GM12891 (cell line): ENCODE data around the gene MPZL2.

Source experiments
- DNase-seq: peaks from one replicate; pipeline ENCODE4 v3.0.0; 2011; ENCODE audit warnings: low spot score; ENCODE audit not compliant: insufficient read length
- FAIRE-seq: peaks from 2 replicates; lab custom pipeline; 2011; peaks lifted over from hg19 to GRCh38; lab: Jason Lieb, UNC
- PAX5 ChIP-seq: IDR thresholded peaks from 2 replicates; pipeline ENCODE4 v1.6.1; 2011; ENCODE audit warnings: low read length, moderate library complexity, mild to moderate bottlenecking; ENCODE audit not compliant: insufficient read depth, severe bottlenecking
- POLR2A ChIP-seq: IDR thresholded peaks from 2 replicates; pipeline ENCODE4 v1.6.1; 2011; ENCODE audit warnings: low read depth, low read length, control low read depth
- POLR2AphosphoS5 ChIP-seq: IDR thresholded peaks from 2 replicates; pipeline ENCODE4 v1.6.1; 2011; ENCODE audit warnings: low read depth, low read length, control low read depth
- POU2F2 ChIP-seq: IDR thresholded peaks from 2 replicates; pipeline ENCODE4 v1.6.1; 2011; ENCODE audit warnings: low read depth, mild to moderate bottlenecking, control low read depth, low read length, moderate library complexity
- SPI1 ChIP-seq: IDR thresholded peaks from 2 replicates; pipeline ENCODE4 v1.6.1; 2011; ENCODE audit warnings: low read depth, low read length, control low read depth
- TAF1 ChIP-seq: IDR thresholded peaks from 2 replicates; pipeline ENCODE4 v1.6.1; 2011; ENCODE audit warnings: low read depth, low read length, control low read depth

The MPZL2 gene

DNA sequence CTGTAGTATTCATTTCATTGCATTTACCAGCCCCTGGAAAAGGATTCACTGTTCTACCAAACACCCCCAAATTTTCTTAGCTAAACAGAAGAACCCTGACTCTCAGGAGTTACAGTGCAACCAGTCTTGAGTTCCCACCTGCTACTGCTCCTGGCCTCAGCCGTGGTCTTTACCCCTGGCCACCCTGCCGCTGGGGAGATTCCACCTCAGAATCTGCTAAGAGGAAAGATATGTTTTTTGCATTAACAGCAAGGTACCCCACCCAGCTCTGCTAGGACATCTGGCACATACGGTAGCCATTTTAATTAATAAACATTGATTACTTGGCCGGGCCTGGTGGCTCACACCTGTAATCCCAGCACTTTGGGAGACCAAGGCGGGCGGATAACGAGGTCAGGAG, 48.3 kb downstream of the MPZL2 start:
- FAIRE-seq (no peak), DNase-seq (no peak)
- no peak for TF ChIP-seq TAF1
- no peak for TF ChIP-seq PAX5
- TF ChIP-seq POLR2A: no peak
- no peak for TF ChIP-seq POLR2AphosphoS5
- no peak for TF ChIP-seq POU2F2
- TF ChIP-seq SPI1: no peak

DNA sequence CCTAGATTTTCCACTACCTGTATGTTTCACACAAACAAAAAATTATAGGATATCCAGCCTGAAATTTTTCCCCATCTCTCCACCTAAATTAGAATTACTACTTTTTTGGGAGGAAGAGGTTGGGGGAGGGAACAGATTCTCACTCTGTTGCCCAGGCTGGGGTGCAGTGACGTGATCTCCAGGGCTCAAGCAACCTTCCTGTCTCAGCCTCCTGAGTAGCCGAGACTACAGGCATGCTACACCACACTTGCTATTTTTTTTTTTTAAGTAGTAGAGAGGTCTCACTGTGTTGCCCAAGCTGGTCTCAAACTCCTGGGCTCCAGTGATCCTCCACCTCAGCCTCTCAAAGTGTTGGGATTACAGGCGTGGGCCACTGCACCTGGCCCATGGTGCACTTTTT, 48.8 kb downstream of the MPZL2 start:
- DNase-seq: no peak
- peak; percentile 71 for FAIRE-seq
- no peak for TF ChIP-seq TAF1
- no peak for TF ChIP-seq POLR2AphosphoS5
- TF ChIP-seq PAX5: no peak
- no peak for TF ChIP-seq POLR2A
- no peak for TF ChIP-seq POU2F2
- TF ChIP-seq SPI1: no peak

DNA sequence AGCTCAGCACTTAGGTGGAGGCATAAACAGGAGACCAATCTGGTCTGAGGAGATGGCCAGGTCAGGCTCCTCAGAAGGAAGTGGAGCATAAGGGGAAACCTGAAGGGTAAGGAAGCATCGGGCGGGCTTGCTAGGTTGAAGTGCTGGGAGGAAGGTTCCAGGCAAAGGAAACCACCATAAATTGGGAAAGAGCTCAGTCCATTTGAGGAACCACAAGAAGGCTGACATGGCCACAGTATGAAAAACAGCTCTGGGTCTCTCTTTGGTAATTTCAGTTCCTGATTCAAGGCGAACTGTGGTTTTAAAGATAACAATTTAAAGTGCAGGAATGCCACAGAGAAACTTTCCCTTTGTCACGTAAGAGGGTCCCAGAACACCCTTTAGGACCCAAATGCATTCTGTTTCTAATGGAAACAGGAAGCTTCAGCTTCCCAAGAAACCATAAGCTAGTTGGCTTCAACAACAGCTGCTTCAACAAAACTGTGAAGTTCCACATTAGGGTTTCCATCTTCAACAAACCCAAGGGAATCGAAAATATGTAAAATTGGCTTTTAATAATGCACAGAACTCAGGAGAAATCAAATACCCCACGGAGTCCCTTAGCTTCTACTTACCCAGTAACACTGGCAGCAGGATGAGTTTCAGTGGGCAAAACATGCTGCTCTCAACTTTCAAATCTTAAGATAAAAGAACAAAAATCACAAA, 49.7 kb downstream of the MPZL2 start:
- FAIRE-seq (peak; percentile 84), DNase-seq (no peak)
- no peak for TF ChIP-seq POLR2AphosphoS5
- TF ChIP-seq POU2F2: no peak
- TF ChIP-seq SPI1: peak; percentile 97

DNA sequence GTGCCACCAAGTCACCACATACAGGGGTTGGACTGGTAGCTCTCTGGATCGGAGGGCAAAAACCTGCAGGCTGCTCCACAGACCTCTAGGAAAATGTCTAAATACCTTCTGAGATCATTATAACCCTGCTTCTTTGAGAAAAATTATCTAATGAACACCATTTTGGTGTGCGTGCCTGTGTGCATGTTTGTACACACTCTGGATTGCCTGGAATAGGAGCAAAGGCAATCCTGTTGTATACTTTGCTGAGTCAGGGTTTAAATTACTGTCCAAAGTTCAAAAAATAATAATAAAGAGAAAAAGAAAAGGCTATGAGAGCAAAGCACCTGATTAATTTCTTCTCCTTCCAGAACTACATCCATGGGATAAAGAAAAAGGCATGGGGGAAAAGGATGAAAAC, 50.3 kb downstream of the MPZL2 start:
- TF ChIP-seq POLR2AphosphoS5 (no peak), POLR2A (no peak), POU2F2 (no peak), SPI1 (no peak), PAX5 (no peak), TAF1 (no peak)
- no peak for FAIRE-seq
- DNase-seq: no peak

DNA sequence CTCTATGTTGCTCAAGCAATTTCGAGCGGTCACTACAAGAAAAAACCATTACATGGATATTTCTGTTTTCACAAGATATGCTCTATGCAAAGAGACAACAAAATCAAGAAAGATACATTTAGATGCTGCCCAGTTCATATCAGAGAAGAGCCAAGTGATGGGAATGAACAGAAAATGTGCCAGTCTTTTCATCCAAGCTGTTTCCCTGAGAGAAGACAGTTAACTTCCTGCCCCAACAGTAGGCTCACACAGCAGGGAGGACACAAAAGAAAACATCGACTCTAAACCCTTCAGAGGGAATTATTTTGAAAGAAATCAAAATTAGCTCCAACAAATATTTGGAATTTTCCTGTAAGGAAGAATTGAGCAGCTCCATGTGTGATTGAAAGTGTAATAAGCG, 50.9 kb downstream of the MPZL2 start:
- FAIRE-seq (no peak), DNase-seq (no peak)
- TF ChIP-seq TAF1 (no peak), PAX5 (no peak), POLR2AphosphoS5 (no peak), POLR2A (no peak), SPI1 (no peak), POU2F2 (no peak)

DNA sequence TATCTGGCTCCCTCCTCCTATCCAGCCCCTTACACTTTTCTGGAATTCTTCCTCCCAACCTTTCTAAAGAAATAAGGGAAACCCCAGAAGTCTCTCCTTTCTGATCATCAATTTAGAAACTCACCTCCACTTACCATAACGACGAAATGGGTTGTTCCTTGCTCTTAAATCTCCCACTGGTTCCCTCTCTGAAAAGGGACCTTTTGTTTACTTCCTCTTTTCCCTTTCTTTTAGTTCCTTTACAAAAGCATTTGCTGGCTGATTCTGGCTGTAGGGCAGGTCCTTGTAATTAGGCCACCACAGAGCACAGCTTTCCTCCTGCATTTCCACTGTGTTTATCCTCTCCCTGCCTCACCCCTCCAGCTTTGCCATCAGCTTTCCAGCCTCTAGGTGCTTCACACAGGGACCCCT, 51.3 kb downstream of the MPZL2 start:
- TF ChIP-seq POU2F2: no peak
- no peak for TF ChIP-seq POLR2A
- TF ChIP-seq TAF1: no peak
- no peak for TF ChIP-seq PAX5
- no peak for TF ChIP-seq SPI1
- TF ChIP-seq POLR2AphosphoS5: no peak
- DNase-seq: no peak
- FAIRE-seq: no peak

DNA sequence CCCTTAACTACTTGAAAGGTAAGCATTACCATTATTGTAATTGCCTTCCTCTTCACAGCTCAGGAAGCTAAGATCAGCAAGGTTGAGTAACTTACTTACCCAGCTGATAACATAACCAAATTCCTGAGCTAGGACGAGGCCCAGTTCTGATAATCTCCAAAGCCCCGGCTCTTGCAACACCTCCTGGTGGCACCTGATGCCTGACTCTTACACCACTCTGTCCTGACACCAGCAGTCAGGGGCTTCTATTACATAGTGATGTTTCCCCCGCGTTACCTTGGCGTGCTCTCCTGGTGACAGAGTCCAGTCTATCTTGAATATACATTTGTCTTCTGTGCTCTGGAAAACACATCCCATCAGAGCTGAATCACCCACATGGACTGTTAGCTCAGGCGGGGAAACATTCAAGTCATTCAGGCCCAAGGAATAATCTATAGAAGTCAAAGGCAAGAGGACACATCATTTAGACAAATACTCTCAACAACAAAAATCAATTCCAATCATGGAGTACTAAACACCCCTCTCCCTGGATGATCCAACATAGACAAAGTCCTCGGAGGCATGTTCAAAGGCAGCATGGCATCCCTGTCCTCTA, 51.9 kb downstream of the MPZL2 start:
- FAIRE-seq (peak; percentile 54), DNase-seq (no peak)
- TF ChIP-seq PAX5 (no peak), POLR2A (no peak), TAF1 (no peak), POLR2AphosphoS5 (no peak), SPI1 (no peak), POU2F2 (no peak)

DNA sequence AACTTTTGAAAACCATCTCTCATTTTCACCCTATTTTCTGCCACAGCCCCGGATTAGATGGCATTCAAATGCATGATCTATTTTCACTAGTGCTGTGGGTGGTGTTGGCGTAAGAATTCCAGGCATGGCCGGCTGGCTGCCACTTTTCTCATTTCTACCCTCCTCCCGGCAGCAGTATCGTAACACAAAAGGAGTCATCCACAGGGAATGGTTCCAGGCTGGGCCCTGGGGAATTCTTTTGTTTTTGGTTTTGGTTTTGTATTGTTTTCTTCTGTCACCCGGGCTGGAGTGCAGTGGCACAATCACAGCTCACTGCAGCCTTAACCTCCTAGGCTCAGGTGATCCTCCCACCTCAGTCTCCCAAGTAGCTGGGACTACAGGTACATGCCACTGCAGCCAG, 53.1 kb downstream of the MPZL2 start:
- TF ChIP-seq TAF1 (no peak), POLR2A (no peak), POLR2AphosphoS5 (no peak), POU2F2 (no peak), PAX5 (no peak), SPI1 (no peak)
- FAIRE-seq (no peak), DNase-seq (no peak)

DNA sequence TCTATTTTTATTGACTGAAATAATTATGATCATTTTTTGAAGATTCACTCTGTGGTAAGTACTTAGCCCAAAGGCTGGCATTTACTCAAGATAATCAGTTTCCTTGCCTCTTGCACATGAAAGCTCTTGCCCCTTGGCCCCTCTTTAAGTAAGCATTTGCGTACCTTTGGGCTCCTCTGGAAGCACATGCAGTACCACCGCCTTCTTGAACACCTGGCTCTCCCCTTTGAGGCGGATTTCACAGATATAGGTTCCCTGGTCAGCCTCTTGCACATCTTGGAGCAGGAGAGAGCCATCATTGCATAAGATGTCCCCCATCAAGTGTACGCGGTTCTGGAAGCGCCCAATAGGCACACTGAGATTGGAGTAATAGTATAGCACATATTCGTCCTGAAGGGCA, 53.8 kb downstream of the MPZL2 start:
- TF ChIP-seq POLR2AphosphoS5 (no peak), POU2F2 (no peak), TAF1 (no peak), POLR2A (no peak), PAX5 (no peak), SPI1 (no peak)
- DNase-seq (no peak), FAIRE-seq (no peak)

DNA sequence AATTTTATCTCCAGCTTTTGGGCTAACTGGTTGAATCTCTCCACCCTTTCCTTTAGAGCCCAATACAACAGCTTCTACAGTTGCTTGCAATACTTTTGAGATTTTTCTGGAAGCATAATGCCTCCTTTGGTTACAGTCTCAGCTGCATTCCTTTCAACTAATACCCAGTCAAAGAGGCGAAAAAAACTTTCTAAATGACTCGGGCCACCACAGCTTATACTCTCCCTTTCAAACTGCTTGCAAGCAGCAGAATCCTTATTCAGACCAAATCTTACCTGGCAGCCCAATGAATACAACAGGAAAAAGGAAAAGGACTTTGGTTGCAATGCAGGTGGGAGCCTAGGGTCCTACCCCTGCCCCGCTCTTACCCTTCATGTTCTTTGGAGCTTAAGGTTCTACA, 55.1 kb downstream of the MPZL2 start:
- no peak for DNase-seq
- no peak for TF ChIP-seq POLR2A
- no peak for TF ChIP-seq POLR2AphosphoS5
- no peak for TF ChIP-seq POU2F2
- TF ChIP-seq SPI1: no peak
- TF ChIP-seq PAX5: no peak
- TF ChIP-seq TAF1: no peak
- FAIRE-seq: no peak
